ENCODE data around the gene LRRC71.

LRRC71 gene

DNA sequence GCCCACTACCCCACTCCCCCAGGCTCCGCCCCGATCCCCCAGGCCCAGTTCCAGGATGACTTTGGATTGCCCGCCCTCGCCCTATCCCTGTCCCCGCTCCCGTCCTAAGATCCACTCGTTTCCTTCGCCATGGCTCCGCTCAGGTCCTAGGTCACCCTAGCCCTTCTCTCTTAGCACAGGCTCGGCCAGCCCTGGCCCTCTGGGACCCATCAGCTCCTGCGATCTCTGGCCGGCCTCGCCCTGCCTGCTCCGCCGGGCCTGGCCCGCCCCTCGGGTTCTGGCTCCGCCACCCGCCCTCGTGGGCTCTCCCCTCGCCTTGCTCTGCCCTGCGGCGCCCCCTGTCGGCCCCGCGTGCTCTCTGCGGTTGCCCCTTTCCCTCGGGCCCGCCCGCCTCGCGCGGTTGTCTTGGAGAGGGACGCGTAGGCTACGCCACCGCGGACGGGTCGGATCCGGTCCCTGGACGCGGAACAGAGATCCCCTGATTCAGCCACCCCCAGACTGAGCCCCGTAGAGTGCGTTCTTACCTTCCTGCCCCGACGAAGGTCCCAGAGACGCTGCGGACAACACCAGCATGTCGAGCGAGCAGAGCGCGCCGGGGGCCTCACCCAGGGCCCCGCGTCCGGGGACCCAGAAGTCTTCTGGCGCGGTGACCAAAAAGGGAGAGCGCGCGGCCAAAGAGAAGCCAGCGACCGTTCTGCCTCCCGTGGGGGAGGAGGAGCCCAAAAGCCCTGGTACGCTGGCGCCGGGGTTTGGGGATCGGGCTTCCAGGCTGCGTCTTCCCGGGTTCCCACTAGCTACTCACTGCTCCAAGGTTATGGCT lies at the start of gene LRRC71:
TSS of gene LRRC71 (plus strand) at position 400 of the 820 bp plus-strand sequence. CDS start at position 572, 172 bp downstream.
- DNase-seq: peak; percentile 41

DNA sequence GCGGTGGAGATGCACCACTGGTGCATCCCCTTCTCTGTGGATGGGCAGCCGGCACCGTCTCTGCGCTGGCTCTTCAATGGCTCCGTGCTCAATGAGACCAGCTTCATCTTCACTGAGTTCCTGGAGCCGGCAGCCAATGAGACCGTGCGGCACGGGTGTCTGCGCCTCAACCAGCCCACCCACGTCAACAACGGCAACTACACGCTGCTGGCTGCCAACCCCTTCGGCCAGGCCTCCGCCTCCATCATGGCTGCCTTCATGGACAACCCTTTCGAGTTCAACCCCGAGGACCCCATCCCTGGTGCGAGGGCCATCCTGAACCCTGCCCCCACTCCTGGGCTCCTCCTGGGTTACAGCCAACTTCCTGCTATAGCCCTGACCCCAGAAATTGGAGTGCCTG lies 46.8 kb upstream of the LRRC71 start:
- DNase-seq: no peak

DNA sequence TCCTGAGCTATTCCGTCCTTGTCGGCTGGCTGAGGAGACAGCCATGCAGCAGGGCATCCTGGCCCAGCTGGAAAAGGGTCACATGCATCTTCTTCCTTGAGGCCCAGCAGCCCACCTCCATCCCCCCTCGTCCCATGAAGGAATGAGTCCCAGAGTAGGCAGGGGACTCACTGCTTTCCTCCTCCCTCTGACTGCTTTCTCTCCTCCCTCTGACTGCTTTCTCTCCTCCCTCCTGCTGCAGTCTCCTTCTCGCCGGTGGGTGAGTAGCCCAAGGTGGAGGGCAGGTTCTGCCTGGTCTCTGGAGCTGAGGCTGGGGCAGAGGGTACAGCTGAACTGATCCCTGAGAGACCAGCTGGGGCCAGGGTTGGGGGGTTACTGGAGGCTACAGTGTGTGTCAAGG lies 46.3 kb upstream of the LRRC71 start:
- no peak for DNase-seq

DNA sequence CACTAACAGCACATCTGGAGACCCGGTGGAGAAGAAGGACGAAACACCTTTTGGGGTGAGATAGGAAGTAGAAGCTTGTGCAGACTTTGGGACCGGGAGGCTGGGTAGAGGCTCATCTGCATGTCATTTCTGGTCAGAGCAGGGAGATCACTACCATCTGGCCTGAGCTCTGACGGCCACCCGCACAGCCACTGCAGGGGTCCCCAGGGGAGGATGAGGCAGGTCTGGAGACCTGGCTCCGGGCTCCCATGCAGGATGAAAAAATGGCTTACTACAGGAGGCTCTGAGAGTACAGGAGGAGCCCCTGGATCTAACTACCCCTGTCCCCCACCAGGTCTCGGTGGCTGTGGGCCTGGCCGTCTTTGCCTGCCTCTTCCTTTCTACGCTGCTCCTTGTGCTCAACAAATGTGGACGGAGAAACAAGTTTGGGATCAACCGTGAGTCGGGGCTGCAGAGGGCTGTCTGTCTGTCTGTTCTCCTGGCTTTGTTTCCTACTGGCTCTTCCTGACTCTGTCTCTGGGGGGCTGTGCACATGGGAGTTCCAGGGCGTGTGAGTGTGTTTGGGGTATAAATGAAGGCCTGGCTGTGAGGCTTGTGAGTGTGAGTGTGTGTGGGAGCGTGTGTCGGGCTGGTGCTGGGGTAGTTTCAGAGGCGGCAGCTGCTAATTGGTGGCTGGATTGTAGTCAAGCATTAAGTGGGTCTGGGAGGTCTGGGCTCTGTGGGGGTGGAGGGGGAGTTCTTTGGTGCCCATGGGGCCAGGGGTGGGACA lies 45.7 kb upstream of the LRRC71 start:
- DNase-seq: no peak

DNA sequence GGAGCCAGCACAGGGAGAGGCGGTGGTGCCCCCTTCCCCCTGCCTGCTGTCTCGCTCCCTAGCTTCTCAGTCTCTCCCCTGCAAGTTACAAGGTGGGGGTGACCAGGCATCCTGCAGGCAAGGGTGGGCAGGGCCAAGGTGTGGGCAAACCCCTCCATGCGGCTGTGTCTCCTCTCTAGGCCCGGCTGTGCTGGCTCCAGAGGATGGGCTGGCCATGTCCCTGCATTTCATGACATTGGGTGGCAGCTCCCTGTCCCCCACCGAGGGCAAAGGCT lies 45.2 kb upstream of the LRRC71 start:
- DNase-seq: no peak

DNA sequence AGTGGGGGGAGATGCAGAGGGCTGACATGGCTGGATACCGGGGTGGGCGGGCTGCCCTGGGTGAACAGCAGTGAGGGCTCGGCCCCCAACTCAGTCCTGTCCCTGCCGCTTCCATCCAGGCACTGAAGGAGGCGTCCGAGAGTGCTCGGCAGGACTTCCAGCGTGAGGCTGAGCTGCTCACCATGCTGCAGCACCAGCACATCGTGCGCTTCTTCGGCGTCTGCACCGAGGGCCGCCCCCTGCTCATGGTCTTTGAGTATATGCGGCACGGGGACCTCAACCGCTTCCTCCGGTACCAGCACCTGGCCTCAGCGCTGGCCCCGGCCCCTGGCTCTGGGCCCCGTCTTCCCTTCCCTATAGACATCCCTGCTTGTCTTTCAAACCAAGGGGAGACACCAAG lies 44.2 kb upstream of the LRRC71 start:
- DNase-seq: no peak

DNA sequence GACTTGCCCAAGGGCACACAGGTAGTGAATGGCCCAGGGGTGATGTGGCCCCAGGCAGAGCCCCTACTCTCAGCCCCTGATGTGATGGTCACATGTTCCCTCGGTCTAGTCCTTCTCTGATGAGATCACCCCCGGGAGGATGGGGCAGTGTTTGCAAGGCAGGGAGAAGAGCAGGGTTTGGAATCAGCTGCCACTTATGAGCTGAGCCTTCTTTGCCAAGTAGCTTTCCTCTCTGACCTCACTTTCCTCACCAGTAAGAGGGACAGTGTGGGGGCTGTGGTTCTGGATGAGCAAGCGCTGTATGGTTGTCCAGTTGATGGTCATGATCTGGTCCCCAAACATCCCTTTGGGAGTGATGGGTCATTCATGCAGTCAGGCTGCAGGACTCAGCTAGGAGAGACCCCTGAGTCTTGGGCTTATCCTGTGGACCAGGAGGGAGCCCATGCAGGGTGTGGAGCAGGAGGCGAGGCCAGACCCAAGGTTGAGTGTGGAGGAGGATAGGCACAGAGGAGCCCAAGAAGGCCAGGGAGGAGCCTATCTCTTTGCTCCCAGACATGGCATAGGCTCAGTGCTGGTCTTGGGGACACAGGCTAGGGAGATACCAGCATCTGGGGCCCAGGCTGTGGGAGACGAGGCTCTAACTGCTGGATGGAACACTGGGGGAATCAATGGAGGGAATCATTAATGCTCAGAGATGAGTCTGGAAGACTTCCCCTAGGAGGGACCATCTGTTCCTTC lies 42.8 kb upstream of the LRRC71 start:
- DNase-seq: no peak

DNA sequence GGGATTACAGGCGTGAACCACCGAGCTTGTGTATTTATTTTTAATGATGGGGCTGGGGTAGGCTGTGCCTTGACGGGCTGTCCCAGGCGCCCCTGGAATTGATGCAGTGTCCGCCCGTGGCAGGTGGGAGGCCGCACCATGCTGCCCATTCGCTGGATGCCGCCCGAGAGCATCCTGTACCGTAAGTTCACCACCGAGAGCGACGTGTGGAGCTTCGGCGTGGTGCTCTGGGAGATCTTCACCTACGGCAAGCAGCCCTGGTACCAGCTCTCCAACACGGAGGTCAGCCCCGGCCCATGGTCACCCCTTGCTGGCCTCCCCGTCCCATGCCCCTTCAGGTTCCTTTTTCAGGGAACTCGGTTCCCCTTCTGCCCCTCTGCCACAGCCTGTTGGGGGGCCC lies 40.6 kb upstream of the LRRC71 start:
- DNase-seq: no peak

DNA sequence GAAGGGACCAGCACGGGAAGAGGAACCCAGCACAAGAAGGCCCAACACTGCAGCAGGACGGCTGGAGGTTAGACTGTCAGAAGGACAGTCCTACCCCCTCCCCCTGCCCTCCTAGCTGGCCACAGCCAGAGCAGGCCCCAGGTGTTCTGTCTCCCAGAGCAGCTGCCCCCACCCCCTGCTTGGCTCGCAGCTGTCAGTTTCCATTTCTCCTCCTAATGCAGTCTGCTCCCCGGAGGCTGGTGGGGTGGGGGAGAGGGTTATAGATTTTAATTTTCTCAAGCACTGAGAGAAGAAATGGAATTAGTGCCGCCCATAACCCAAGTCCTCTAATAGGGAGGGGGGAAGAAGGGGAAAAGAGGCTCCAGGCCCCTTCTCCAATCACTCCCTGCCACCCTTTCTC lies 40.0 kb upstream of the LRRC71 start:
- DNase-seq: no peak

DNA sequence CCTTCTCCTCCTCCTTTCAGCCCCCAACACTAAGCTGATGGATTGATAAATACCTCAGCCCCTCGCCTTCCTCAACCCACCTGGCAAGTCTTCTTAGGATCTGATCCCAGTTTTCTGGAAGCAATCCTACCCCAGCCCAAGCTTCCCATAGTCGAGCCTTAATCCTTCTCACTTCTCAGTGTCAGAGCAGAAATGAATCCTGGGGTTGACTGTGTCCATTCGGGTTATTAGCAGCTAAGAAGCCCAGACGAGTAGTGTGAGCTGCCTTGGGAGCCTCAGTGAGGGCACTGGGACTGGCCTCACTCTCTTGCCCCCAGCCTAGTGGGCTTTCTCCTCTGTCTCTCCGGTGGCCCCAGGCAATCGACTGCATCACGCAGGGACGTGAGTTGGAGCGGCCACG lies 39.3 kb upstream of the LRRC71 start:
- no peak for DNase-seq

DNA sequence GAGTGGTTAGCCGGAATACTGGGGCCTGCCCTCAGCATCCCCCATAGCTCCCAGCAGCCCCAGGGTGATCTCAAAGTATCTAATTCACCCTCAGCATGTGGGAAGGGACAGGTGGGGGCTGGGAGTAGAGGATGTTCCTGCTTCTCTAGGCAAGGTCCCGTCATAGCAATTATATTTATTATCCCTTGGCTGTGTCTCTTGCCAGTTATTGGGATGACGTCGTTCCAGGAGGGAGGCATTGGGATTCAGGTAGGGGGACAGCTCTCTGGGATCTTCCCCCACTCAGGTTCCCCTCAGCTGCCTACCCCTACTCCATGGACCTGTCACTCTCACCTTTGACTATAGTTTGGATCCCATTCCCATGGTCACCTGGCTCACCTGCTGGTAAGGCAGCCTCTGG lies 38.8 kb upstream of the LRRC71 start:
- DNase-seq: no peak

DNA sequence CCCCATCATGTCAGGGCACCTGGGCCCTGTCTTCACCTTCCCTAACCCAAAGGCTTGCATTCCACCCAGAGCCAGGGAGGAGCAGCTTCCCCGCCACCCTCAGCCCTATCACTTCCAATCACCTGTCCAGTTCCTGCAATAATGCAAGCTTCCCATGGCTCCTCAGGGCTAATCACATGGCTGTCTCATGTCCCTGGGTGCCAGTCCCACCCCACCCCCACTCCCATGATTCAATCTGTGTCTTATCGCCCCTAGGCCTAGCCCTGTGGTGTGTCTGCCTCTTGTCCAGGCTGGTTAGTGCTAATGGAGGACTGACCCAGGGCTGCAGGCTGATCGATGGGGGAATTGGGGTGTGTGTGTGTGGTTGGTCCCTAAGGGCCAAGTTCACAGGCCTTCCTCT lies 37.9 kb upstream of the LRRC71 start:
- no peak for DNase-seq

DNA sequence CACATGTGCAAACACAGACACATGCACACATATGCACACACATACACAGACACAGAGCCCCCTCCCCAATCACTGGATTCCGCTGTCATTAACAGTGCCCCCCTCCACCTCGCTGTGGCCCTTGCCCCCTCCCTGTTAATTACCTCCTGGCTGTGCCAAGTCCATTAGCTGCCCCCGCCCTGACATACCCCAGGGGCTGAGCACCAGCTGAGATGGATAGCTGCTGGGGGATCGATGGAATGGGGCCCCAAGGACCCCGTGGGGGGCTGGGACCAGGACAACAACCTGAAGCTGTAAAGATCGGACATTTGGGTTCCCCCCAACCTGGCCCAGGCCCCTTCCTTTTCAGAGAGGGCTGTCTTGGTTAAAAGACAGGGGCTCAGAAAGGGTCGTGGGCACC lies 36.5 kb upstream of the LRRC71 start:
- no peak for DNase-seq

DNA sequence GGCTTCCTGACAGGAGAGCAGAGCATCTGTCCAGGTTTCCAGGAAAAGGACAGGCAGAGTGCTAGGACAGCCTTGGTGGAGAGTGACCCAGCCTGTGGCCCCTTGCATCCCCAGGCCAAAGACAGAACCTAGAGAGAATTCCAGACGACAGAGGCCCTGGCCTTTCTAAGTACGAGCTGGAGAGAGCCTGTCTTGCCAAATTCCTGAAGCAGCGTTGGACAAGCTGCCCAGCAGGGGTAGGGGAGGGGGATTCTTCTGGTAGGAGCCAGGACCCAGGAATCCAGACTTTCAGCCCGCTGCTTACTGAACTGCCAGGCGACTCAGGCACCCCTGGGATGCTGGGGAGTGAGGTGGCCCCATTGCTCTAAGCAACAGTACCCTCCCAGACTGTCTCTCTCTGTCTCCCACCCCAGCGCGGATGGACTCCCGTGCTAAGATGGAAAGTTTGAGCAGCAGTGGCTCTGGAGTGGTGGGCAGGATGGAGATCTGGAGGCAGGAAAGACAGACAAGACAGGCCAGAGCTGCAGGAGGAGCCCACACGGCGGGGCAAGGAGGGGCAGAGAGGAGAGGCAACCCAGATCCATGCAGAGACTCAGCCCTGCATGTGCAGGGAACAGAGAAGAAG lies 35.8 kb upstream of the LRRC71 start:
- DNase-seq: no peak

DNA sequence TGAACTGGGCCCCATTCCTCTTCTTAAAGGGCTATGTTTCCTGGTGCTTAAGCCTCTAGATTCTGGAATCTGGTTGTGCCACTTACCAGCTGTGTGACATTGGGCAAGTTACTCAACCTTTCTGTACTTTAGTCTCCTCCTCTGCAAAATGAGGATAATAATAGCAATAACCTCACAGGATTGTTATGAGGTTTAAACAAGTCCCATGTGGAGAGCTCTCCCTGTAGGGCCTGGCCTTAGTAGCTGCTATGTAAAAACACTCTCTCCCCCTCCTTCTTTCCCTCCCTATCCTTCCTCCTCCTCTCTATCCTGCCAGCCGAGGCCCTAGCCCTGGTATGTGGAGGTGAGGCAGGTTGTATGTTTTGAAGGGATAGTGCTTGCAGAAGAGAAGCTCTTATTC lies 35.1 kb upstream of the LRRC71 start:
- DNase-seq: no peak

DNA sequence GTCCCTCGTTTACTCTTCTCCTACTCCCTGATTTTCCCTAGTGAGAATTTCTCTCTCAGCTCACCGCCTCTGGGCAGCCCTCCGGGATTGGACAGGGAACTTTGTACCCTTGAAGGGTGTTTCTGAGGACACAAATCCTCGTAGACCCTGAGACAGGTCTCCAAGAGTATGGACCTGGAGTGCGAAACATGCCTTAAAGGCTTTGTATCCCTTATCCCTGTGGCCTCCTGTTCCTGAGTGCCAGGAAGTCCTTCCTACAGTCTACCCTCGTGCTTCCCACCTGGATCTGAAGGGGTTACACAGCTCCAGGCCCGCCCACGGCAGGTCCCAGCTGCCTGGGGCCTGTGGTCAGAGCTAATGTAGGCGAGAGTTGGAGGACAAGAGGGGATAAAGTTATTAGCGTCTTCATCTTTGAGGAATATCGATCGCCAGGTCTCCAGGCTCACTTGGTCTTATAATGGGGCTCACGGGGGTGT lies 34.5 kb upstream of the LRRC71 start:
- no peak for DNase-seq

DNA sequence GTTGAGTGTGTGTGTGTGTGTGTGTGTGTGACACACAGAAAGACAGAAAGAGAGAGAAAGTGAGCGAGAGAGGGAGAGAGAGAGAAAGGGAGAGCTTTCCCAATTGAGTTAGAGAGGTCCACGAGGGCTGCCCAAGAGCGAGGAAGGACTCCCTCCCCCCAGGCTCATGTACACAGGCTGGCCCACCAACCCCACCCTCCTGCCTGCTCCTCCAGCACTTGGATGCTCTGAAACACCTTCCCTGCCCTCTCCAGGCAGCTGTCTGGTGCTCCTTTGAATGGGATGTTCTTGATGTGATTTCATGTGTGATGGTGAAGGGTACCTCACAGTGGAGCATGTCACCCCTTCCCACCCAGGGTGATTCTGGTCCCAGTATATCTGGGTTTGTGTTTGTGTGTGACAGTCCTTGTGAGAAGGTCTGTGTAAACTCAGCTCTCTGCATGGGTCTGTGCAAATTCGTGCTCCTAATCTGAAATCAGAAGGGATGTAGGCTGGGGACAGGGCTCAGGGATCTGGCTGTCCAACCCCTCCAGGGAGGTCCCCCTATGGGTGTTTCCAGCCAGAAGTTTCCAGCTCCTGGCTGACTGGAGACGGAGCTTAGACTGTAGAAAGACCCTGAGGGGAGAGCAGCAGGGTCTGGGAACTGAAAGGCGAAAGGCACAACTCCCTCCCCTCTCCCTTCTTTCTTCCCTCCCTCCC lies 33.7 kb upstream of the LRRC71 start:
- no peak for DNase-seq

DNA sequence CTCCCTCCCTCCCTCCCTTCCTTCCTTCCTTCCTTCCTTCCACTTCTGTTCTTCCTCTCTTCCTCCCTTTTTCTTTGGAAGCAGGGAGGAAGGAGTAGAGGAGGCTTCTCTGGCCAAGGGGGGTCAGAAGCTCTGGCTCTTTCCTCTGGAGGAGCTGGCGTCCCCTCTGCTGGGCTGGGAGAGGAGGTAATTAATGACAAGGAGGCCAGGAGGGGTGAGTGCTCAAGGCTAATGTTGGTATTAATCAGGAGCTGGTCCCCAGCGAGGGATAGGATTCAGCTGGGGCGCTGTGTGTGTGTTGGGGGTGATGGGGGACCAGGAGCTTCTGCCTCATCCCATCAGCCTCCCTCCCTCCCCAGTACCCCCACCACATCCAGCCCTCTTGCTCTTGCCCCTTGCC lies 33.1 kb upstream of the LRRC71 start:
- no peak for DNase-seq

DNA sequence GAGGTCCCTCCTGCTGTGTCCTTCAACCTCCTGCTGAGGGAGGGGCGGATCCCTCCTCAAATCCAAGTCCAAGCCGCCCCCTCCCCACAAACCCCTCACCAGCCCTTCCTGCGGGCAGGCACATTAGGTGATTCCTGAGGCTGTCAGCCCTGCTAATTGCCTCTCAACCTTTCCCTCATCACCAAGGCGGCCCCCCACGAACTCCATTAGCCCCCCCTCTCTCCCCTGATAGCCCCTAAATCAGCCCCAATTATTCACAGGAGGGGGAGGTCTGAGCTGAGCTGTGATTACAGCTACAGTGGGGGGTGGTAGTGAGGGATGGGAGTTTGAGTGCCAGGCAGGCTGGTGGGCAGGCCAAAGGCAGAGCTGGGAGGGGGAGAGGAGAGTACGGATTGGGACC lies 32.7 kb upstream of the LRRC71 start:
- DNase-seq: no peak

DNA sequence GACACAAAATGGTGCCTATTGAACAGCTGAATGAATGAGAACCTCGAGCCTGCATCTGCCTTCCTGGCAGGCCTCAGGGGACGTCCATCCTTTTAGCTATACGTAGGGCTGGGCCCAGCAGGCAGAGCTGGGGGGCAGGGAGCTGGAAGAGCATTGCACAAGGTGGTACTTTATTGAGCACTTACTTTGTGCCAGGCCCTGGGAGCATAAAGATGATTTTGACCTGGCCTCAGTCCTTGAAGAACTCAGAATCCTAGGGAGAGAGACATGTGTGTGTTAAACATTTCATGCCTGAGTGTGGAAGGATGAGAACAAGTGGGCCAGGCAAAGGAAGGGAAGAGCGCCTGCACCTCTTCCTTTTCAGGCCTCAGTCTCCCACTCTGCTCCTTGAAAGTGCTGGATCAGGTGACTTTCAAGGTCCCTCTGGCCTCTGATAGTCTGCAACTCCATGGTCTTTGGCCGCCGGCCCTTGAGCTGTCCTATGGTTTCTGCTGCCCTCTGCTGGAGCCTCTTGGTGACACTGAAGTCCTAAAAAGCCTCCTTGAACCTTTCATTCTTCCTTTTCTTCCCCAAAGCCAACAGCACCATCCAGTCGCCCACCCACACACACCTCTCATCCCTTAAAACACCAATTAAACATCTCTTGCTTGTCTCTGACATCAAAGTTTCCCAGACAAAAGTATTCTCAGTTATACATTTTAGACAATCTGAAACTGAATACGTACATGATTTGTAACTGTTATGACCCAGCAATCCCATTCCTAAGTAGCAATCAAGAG lies 30.4 kb upstream of the LRRC71 start:
- DNase-seq: peak; percentile 55

DNA sequence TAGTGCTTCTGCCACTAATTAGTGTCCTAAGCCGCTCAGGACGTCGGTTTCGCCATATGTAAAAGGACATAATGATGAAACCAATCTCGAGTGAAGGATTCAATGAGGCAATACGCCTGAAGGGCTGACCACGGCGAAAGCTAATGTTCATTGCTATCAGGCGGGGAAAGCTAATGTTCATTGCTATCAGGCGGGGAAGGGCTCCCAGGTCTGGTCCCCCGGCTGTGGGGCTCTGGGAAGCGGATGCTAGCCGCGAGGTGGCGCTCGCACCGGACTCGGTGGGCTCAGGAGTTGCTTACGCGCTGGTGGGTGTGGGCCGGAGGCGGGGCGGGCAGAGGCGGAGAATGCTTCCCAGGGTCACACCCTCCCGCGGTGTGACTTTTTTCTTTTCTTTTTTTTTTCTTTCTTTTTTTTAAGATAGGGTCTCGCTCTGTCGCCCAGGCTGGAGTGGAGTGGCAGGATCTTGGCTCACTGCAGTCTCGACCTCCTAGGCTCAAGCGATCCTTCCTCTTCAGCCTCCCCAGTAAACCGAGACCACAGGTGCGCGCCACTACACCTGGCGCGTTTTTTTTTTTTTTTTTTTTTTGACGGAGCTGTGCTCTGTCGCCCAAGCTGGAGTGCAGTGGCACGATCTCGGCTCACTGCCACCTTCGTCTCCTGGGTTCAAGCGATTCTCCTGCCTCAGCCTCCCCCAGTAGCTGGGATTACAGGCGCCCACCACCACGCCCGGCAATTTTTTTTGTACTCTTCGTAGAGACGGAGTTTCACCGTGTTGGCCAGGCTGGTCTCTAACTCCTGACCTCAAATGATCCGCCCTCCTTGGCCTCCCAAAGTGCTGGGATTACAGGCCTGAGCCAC lies 28.0 kb upstream of the LRRC71 start:
- peak; percentile 80 for DNase-seq
